ENCODE measurements around the gene TMEM11. TPM values are rescaled to one million over a fixed set of nuclear protein-coding genes. Genes with fewer than 3 reads are reported as not detected.

TMEM11 gene
- total RNA-seq, 3 donors from 2014 or later = 35.7 to 39.8 (median 35.7) TPM

GRCh38 chr17:21157586-21158370 is 56.2 kb downstream of the TMEM11 start:
- ATAC-seq (peak in 1 of 2 donors; percentile 40), DNase-seq (no peak)
- Mint-ChIP-seq H3K4me3 (no peak overlapping the region), H3K9me3 (peaks cover 18% of the 10 kb centered on the region), H3K27me3 (ENCODE audit: low read depth) (no peaks in the 10 kb centered on the region), H3K4me1 (ENCODE audit: low read depth) (peaks cover 7% of the 10 kb centered on the region), H3K36me3 (ENCODE audit: insufficient read depth) (peaks cover 11% of the 10 kb centered on the region)

- H3K27me3 Mint-ChIP-seq (ENCODE audit: low read depth) = no peaks in the 10 kb centered on the region
- DNase-seq (no peak), ATAC-seq (no peak)
- no peaks in the 10 kb centered on the region for H3K4me1 Mint-ChIP-seq (ENCODE audit: low read depth)
- peaks cover 18% of the 10 kb centered on the region for H3K36me3 Mint-ChIP-seq (ENCODE audit: insufficient read depth)
- H3K9me3 Mint-ChIP-seq = peaks cover 27% of the 10 kb centered on the region
- no peak overlapping the region for H3K4me3 Mint-ChIP-seq
Measured at GRCh38 chr17:21152731-21153130, 61.2 kb downstream of the TMEM11 start.

GRCh38 chr17:21149621-21150020 is 64.3 kb downstream of the TMEM11 start:
- H3K4me3 Mint-ChIP-seq = no peak overlapping the region
- DNase-seq = no peak

More at GRCh38 chr17:21149621-21150020, 64.3 kb downstream of the TMEM11 start:
- peaks cover 19% of the 10 kb centered on the region for H3K36me3 Mint-ChIP-seq (ENCODE audit: insufficient read depth)
- peaks cover 20% of the 10 kb centered on the region for H3K9me3 Mint-ChIP-seq
- H3K4me1 Mint-ChIP-seq (ENCODE audit: low read depth) = no peaks in the 10 kb centered on the region
- H3K27me3 Mint-ChIP-seq (ENCODE audit: low read depth) = no peaks in the 10 kb centered on the region
- no peak for ATAC-seq

Other genes starting within 250 kb of the TMEM11 start
- gene USP22, start 171.2 kb downstream of the TMEM11 start, total RNA-seq = 100 to 1,000 TPM; 112 to 125 (median 124) TPM
- 10 to 100 TPM; 13.3 to 17.1 (median 15.8) TPM for gene DHRS7B, start 87.2 kb downstream of the TMEM11 start, total RNA-seq
- under 1 TPM; 0.73 to 0.98 (median 0.90) TPM for gene NATD1, start 39.2 kb upstream of the TMEM11 start, total RNA-seq
- 100 to 1,000 TPM; 216 to 260 (median 253) TPM for gene MAP2K3, start 70.5 kb upstream of the TMEM11 start, total RNA-seq
- gene KCNJ12, start 162.2 kb upstream of the TMEM11 start, total RNA-seq = under 1 TPM in 1 of 3 donors, not detected in 2; 0.05 TPM

Data from activated T-cell treated with anti-CD3 and anti-CD28 coated beads, Interleukin-2, amount 50 U/mL, for 4 hours (primary cell).